ENCODE measurements around the gene AKAP8L.

AKAP8L gene

DNA sequence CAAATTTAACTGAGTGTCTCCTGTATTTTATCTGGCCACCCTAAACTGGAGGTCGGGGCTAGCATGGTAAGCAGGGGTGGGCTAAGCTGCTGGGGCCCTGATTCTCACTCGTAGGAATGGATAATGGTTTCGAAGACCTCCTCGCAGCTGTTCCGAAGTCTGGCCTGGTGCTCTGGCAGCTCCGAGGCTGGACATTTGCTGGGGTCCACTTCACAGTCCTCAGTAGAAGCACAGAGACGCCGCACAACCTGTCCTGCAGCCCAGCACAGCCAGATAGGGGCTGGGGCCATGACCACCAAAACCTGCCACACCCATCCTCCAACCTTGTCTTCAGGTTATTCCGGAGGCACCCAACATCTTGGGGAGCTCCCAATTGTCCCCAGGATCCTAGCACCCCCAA, 37.2 kb upstream of the AKAP8L start:
- DNase-seq (ENCODE audit: extremely low read depth, insufficient read length) = no peak
- TF ChIP-seq, protein P1, sequence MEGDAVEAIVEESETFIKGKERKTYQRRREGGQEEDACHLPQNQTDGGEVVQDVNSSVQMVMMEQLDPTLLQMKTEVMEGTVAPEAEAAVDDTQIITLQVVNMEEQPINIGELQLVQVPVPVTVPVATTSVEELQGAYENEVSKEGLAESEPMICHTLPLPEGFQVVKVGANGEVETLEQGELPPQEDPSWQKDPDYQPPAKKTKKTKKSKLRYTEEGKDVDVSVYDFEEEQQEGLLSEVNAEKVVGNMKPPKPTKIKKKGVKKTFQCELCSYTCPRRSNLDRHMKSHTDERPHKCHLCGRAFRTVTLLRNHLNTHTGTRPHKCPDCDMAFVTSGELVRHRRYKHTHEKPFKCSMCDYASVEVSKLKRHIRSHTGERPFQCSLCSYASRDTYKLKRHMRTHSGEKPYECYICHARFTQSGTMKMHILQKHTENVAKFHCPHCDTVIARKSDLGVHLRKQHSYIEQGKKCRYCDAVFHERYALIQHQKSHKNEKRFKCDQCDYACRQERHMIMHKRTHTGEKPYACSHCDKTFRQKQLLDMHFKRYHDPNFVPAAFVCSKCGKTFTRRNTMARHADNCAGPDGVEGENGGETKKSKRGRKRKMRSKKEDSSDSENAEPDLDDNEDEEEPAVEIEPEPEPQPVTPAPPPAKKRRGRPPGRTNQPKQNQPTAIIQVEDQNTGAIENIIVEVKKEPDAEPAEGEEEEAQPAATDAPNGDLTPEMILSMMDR (IDR thresholded peaks at IDR 0.05; ENCODE audit: insufficient read depth, low read length, poor library complexity, severe bottlenecking) = no peak
- no peaks in the 10 kb centered on the region for H3K27me3 ChIP-seq (replicated peaks; ENCODE audit: control insufficient read depth, insufficient read depth, low read length)
- peaks cover 58% of the 10 kb centered on the region for H3K36me3 ChIP-seq (ENCODE audit: control insufficient read depth, insufficient read depth, low read length)
- no peak overlapping the region for H3K4me3 ChIP-seq (replicated peaks; ENCODE audit: low read depth, low read length)

DNA sequence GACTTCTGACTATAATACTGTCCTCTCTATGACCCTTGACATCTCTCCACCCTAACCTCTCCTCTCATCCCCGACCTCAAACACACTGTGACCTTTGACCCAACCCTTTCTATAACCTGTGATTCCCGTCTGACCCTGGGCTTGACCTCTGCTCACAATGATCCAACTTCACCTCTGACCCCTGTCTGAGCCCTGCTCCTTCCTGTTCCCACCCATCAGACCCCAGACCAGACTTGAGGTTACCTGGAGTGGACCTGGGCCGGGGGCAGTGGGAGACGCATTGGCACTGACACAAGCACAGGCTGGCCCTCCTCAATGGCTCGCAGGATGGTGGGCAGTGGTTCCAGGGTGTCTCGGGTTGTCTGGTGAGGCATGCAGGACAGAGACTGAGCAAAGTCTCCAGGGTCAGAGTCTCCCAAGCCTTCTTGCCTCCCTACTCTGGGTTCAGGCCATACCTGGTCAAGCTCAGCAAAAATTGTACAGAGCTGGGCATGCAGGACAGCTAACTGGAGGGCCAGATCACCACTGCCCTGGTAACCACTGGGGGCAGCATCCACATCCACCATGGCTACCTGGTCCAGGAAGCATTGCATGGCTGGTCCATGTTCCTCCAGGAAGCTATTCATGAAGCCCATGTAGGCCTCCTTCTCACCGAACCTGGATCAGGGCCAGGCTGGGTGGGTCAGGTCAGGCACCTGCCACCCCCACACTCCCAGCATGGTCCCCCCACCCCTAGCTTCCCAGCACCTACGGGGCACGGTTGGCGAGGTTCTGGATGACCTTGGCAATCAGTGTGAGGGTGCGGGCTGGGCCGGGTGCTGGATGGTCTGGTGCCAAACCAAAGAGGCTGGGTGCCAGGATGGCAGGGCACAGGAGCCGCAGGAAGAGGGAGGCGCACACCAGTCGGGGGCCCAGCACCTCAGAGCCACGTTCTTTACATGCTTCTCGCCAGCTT, 35.4 kb upstream of the AKAP8L start:
- Histone ChIP-seq H3K36me3 (ENCODE audit: control insufficient read depth, insufficient read depth, low read length) (peaks cover 48% of the 10 kb centered on the region), H3K27me3 (replicated peaks; ENCODE audit: control insufficient read depth, insufficient read depth, low read length) (no peaks in the 10 kb centered on the region), H3K4me3 (replicated peaks; ENCODE audit: low read depth, low read length) (no peak overlapping the region)
- DNase-seq (ENCODE audit: extremely low read depth, insufficient read length) = no peak
- TF ChIP-seq, protein P1 (IDR thresholded peaks at IDR 0.05; ENCODE audit: insufficient read depth, low read length, poor library complexity, severe bottlenecking) = no peak

DNA sequence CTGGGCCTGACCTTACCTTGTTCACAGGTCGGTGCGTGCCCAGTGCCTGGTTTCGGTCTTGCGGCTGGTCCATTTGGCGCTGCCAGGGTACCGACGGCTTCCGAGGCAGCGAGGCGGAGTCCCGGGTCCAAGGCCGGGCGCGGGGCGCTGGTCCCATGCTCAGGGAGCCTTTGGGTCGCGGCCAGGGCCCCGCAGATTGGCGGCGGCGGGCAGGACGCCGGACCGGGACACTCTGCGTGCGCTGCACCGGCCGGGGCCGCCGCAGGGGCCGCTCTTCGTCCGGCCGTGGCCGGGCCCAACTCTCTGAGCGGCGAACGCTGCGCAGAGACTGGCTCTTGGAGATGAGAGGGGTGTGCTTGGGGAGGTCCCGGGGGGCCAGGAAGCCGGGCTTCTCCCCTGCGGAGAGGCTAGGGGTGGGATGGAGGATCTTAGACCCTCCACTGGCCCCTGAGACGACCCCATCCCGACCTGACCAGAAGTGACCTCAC, 34.3 kb upstream of the AKAP8L start:
- TF ChIP-seq, protein P1 (IDR thresholded peaks at IDR 0.05; ENCODE audit: insufficient read depth, low read length, poor library complexity, severe bottlenecking) = no peak
- Histone ChIP-seq H3K27me3 (replicated peaks; ENCODE audit: control insufficient read depth, insufficient read depth, low read length) (no peaks in the 10 kb centered on the region), H3K4me3 (replicated peaks; ENCODE audit: low read depth, low read length) (no peak overlapping the region), H3K36me3 (ENCODE audit: control insufficient read depth, insufficient read depth, low read length) (peaks cover 44% of the 10 kb centered on the region)
- no peak for DNase-seq (ENCODE audit: extremely low read depth, insufficient read length)

DNA sequence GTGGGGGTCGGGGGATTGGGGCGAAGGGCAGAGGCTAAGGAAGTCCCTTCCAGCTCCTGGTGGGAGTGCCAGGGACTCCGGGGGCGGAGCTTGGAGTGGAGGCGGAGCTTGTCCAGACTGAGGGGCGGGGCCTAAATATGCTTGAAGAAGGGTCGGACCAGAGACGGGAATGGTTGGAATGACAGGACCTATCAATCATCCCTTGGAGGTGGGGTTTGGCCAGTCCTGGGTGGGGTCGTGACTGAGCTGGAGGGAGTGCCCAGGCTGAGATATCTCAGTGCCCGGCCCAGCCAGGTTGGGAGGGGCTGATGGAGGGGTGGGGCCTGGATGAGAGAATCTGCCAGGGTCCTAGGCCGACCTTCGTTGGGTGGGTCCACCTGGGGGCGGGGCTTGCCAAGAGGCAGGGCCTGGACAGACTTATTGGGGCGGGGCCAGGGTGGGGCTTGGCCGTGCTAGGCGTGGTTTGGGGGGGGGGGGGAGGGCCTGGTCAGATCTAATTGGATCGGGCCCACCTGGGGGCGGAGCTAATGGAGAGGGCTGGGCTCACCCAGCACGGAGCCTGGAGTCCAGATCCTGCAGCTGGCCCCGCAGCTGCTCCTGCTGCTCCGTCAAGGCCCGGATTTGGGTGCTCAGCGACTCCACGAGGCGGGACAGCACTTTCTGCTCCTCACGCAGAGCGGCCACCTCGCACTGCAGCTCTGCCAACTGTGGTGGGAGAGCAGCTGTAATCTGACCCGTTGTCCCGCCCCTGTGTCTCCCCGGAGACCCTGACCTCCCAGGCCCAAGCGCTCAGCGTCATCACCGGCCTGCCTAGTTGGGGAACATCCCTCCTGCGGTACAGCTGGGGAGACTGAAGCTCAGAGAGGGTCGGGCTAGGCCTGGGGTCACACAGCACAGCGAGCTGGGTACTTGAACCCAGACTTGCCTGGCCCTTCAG, 33.6 kb upstream of the AKAP8L start:
- no peak for DNase-seq (ENCODE audit: extremely low read depth, insufficient read length)
- TF ChIP-seq, protein P1 (IDR thresholded peaks at IDR 0.05; ENCODE audit: insufficient read depth, low read length, poor library complexity, severe bottlenecking) = no peak

DNA sequence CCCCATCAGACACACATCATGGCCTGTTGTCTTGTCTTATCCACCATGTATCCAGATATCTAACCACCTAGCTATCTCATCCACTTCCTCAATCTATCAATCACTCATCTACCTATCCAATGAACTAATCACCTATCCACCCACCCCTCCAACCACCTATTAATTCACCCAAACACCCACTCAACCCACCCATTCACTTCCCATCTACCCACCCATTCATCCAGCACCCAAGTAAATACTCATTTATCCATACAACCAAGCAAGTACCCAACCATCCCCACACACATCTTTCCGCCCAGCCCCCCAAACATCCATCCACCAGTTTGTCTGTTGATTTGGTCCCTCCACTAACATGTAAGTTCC, 31.7 kb upstream of the AKAP8L start:
- TF ChIP-seq, protein P1 (IDR thresholded peaks at IDR 0.05; ENCODE audit: insufficient read depth, low read length, poor library complexity, severe bottlenecking) = no peak
- Histone ChIP-seq H3K4me3 (replicated peaks; ENCODE audit: low read depth, low read length) (no peak overlapping the region), H3K27me3 (replicated peaks; ENCODE audit: control insufficient read depth, insufficient read depth, low read length) (no peaks in the 10 kb centered on the region), H3K36me3 (ENCODE audit: control insufficient read depth, insufficient read depth, low read length) (peaks cover 33% of the 10 kb centered on the region)
- DNase-seq (ENCODE audit: extremely low read depth, insufficient read length) = no peak

More for the DNA sequence above, 33.6 kb upstream of the AKAP8L start:
- H3K4me3 ChIP-seq (replicated peaks; ENCODE audit: low read depth, low read length) = no peak overlapping the region
- no peaks in the 10 kb centered on the region for H3K27me3 ChIP-seq (replicated peaks; ENCODE audit: control insufficient read depth, insufficient read depth, low read length)
- peaks cover 43% of the 10 kb centered on the region for H3K36me3 ChIP-seq (ENCODE audit: control insufficient read depth, insufficient read depth, low read length)

Data from GM06990 (cell line).